Aorta (tissue), 5 donors: ENCODE results near the gene HSP90AB1. TPM values are rescaled to one million over a fixed set of nuclear protein-coding genes. Genes with fewer than 3 reads are reported as not detected.
A peak's percentile ranks its signal among the peaks of the same experiment; 100 is the strongest.
"Not testable (repeated sequence)": the region's sequence is repeated elsewhere in the genome, so short reads cannot be mapped to it uniquely, and the experiment has no call there.

Experiments
- ATAC-seq: fragments of 200-7000 bp; cut with Tn5 transposase; one replicate; pipeline ENCODE4 v1.9.1; 2022; ENCODE audit warnings: moderate library complexity; ENCODE audit not compliant: low FRiP score
- DNase-seq, 2 donors: peaks; one replicate each; pipeline ENCODE4 v3.0.0-alpha.2; 2020
- H3K27ac ChIP-seq, 2 donors: one replicate each; pipeline ENCODE4 v1.5.1; 2013; ENCODE audit warnings: low read length in 2 of 2, mild to moderate bottlenecking in 2 of 2, moderate library complexity in 2 of 2, control low read depth in 1 of 2, inconsistent platforms in 1 of 2, low read depth in 1 of 2
- H3K27me3 ChIP-seq, 2 donors: one replicate each; pipeline ENCODE4 v1.6.1; 2013; ENCODE audit warnings: control low read depth in 1 of 2, low read length in 1 of 2, mild to moderate bottlenecking in 1 of 2, moderate library complexity in 1 of 2; ENCODE audit not compliant: insufficient read depth in 2 of 2, control insufficient read depth in 1 of 2
- H3K36me3 ChIP-seq, 2 donors: one replicate each; pipeline ENCODE4 v1.6.1; 2013; ENCODE audit warnings: control low read depth in 1 of 2, low read length in 1 of 2, mild to moderate bottlenecking in 1 of 2; ENCODE audit not compliant: insufficient read depth in 2 of 2, control insufficient read depth in 1 of 2
- H3K4me1 ChIP-seq, 2 donors: one replicate each; pipeline ENCODE4 v1.6.1; 2013; ENCODE audit warnings: low read length in 2 of 2, control low read depth in 1 of 2, mild to moderate bottlenecking in 1 of 2, moderate library complexity in 1 of 2; ENCODE audit not compliant: insufficient read depth in 2 of 2, control insufficient read depth in 1 of 2
- H3K4me3 ChIP-seq, 2 donors: one replicate each; pipeline ENCODE4 v1.5.1; 2013; ENCODE audit warnings: low read length in 2 of 2, control low read depth in 1 of 2, mild to moderate bottlenecking in 1 of 2
- H3K9me3 ChIP-seq: one replicate; pipeline ENCODE4 v1.6.1; 2013; ENCODE audit warnings: mild to moderate bottlenecking, low read length; ENCODE audit not compliant: control insufficient read depth
- WGBS, 2 donors: extraction: QIAGEN DNeasy Blood & Tissue Kit; methylation state at CpG; one replicate each; pipeline ENCODE4 v1.1.7; 2013; 5-methylcytosine and 5-hydroxymethylcytosine counted together
- intact Hi-C, 2 donors: fragments of 100-400 bp; cut with DNase I; formaldehyde crosslinking; loops; one replicate each; pipeline versions ENCODE4 v1.14.2 to v1.15.0; 2022
- polyA plus RNA-seq, 2 donors: library from polyadenylated mRNA; stranded (reverse); fragments of 200-250 nt; gene quantifications; one replicate each; pipeline ENCODE4 v1.2.3, GENCODE V29; 2013
- total RNA-seq, 2 donors: library from RNA; stranded (reverse); fragmentation: NEBNext Ultra II Directional; extraction: Animal tissue kit (Norgen Biotek cat#: 25700); gene quantifications; one replicate each; pipeline ENCODE4 v1.2.1, GENCODE V29; 2021
- donor health status: healthy with polysubstance abuse.
- donor health status: Bipolar disorder and iron deficiency.
- donor health status: DM: no; HTN: no; CAD: no.
- donor health status: DM: no; HTN: no; CAD: no.
- donor health status: DM: yes; HTN: yes; CAD: no.

Gene HSP90AB1
- total and polyA plus RNA-seq, 4 donors: 385 to 636 (median 440) TPM

- H3K4me3 ChIP-seq, intact Hi-C loops, H3K27ac ChIP-seq, H3K4me1 ChIP-seq, H3K27me3 ChIP-seq, ATAC-seq, H3K9me3 ChIP-seq, H3K36me3 ChIP-seq: not testable (repeated sequence)
- peak in 1 of 2 donors; percentile 64 for DNase-seq
- WGBS, 2 donors: 84 to 90% methylated on average over 9 of the region's 9 CpGs
These were observed 15.5 kb upstream of the HSP90AB1 start for GRCh38 chr6:44231426-44231825.

- Histone ChIP-seq H3K36me3 (peaks cover 0 to 3% of the 10 kb centered on the region in 2 donors), H3K27ac (peak overlapping the region in 1 of 2 donors; percentile 85), H3K27me3 (no peaks in the 10 kb centered on the region), H3K4me1 (no peaks in the 10 kb centered on the region), H3K4me3 (no peak overlapping the region), H3K9me3 (no peaks in the 10 kb centered on the region)
- 75% methylated on average over 16 of the region's 16 CpGs for WGBS, 2 donors
- intact Hi-C loops: no loop called here
- DNase-seq (peak in 1 of 2 donors; percentile 72), ATAC-seq (no peak)
These were observed 14.0 kb upstream of the HSP90AB1 start for GRCh38 chr6:44232676-44233566.

GRCh38 chr6:44233567-44234100, 13.3 kb upstream of the HSP90AB1 start:
- no peak for ATAC-seq
- intact Hi-C loops: loop anchor here in 1 of 2 donors (2.0 kb wide), 1 partner anchor 61 kb away; no protein-coding TSS in a partner anchor
- no peaks in the 10 kb centered on the region for H3K27me3 ChIP-seq
- no peaks in the 10 kb centered on the region for H3K4me1 ChIP-seq
- no peak overlapping the region for H3K4me3 ChIP-seq
- peak in 1 of 2 donors; percentile 58 for DNase-seq
- peaks cover 0 to 3% of the 10 kb centered on the region in 2 donors for H3K36me3 ChIP-seq
- peak overlapping the region in 1 of 2 donors; percentile 85 for H3K27ac ChIP-seq
- 19% methylated on average over 14 of the region's 14 CpGs for WGBS, 2 donors
- no peaks in the 10 kb centered on the region for H3K9me3 ChIP-seq

DNA sequence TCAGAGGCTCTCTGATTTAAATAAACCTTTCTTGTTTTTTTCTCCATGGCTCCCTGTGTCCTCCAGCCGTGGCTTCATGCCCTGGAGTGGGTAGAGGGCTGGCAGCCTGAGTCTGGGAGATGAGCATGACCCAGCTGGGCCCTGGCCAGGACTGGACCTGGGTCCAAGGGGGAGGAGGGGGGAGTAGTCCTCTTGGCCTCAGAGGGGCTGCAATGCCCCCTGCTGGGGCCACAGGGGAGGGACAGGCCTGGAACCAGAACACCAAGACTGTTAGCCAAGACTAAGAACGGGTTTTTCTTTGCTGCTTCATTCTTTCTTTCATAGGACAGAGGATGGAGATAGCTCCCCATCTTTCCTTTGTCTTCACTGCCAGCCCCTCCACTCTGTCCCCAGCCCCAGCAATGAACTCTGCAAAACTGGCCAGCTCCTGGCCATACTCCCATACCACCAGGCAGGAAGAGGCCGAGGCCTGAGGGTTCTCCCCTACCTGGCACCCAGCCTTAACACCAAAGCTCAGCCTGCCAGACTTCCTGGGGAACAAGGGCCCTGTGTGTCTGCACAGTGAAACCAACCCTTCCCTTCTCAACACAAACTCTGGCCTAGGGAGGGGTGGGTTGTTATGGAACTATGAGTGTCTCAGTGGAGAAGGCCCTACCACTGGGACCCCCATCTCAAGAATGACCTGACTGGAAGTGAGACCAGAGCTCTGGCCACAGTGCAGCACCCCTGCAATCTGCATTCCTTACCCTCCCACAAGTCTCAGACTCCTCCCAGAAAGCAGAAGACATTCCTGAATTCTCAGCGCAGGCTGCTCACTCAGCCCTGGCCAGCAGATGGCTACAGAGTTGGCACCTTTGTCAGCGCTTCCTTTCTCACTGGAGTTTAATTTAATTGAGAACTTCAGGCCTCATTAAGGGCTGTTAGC, 12.5 kb upstream of the HSP90AB1 start:
- intact Hi-C loops: loop anchor here in 1 of 2 donors (2.0 kb wide), 1 partner anchor 62 kb away; no protein-coding TSS in a partner anchor
- WGBS, 2 donors: 3 to 8% methylated on average over 5 of the region's 5 CpGs

DNA sequence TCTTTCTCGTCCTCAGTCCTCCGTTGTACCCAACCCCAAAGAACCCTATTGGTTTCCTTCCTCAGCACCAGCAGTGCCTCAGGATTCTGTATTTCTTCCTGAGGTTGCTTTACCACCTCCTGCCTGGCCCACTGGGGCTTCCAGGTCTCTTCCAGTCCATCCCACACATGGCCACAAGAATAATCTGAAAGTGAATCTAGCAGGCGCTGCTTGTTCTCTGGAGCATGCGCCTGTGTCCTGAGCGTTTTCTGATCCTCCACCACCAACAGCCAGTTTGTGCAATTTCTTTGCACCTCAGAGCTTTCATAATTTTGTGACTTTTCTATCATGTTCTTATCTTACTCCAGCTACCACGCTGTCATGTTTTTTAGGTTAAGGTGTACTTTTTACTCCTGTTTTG, 11.6 kb upstream of the HSP90AB1 start:
- 53 to 66% methylated on average over 6 of the region's 6 CpGs for WGBS, 2 donors
- H3K36me3 ChIP-seq: no peaks in the 10 kb centered on the region
- H3K27ac ChIP-seq: peak overlapping the region; percentile 18 to 63
- H3K4me3 ChIP-seq: no peak overlapping the region
- DNase-seq (peak; percentile 17 to 19), ATAC-seq (no peak)
- H3K9me3 ChIP-seq: no peaks in the 10 kb centered on the region
- intact Hi-C loops: loop anchor here in 1 of 2 donors (2.0 kb wide), 1 partner anchor 62 kb away; no protein-coding TSS in a partner anchor
- no peaks in the 10 kb centered on the region for H3K27me3 ChIP-seq
- H3K4me1 ChIP-seq: no peaks in the 10 kb centered on the region

More for the DNA sequence above, 12.5 kb upstream of the HSP90AB1 start:
- ATAC-seq: peak; percentile 80
- H3K4me3 ChIP-seq: no peak overlapping the region
- no peaks in the 10 kb centered on the region for H3K27me3 ChIP-seq
- H3K36me3 ChIP-seq: peaks cover 0 to 2% of the 10 kb centered on the region in 2 donors
- DNase-seq: peak; percentile 90 to 94
- H3K4me1 ChIP-seq: no peaks in the 10 kb centered on the region
- peak overlapping the region; percentile 62 to 63 for H3K27ac ChIP-seq
- H3K9me3 ChIP-seq: no peaks in the 10 kb centered on the region

- DNase-seq (peak; percentile 31 to 47), ATAC-seq (no peak)
- Histone ChIP-seq H3K36me3 (no peaks in the 10 kb centered on the region), H3K27me3 (no peaks in the 10 kb centered on the region), H3K9me3 (no peaks in the 10 kb centered on the region), H3K4me1 (no peaks in the 10 kb centered on the region), H3K27ac (peak overlapping the region in 1 of 2 donors; percentile 15), H3K4me3 (no peak overlapping the region)
- 79 to 85% methylated on average over 6 of the region's 6 CpGs for WGBS, 2 donors
- intact Hi-C loops: loop anchor here in 1 of 2 donors (2.0 kb wide), 1 partner anchor 63 kb away; no protein-coding TSS in a partner anchor
These were observed 10.9 kb upstream of the HSP90AB1 start for GRCh38 chr6:44235891-44236516.

GRCh38 chr6:44237021-44237812, 9.7 kb upstream of the HSP90AB1 start:
- Histone ChIP-seq H3K27ac (peak overlapping the region; percentile 84 to 95), H3K27me3 (no peaks in the 10 kb centered on the region), H3K36me3 (no peaks in the 10 kb centered on the region), H3K4me1 (no peaks in the 10 kb centered on the region), H3K4me3 (peak overlapping the region; percentile 21 to 35), H3K9me3 (no peaks in the 10 kb centered on the region)
- 19% methylated on average over 22 of the region's 22 CpGs for WGBS, 2 donors
- intact Hi-C loops: loop anchor here in 1 of 2 donors (1.0 kb wide), 1 partner anchor 16 kb away; no protein-coding TSS in a partner anchor
- ATAC-seq: peak; percentile 94
- DNase-seq: peak; percentile 97
